PC-3 (cell line): ENCODE results near the gene MSI2.

Experiments used
- CTCF ChIP-seq: fragments of 300-600 bp; sonication (generic); conservative IDR thresholded peaks from 2 replicates; pipeline ENCODE4 v1.5.1; 2017; ENCODE audit warnings: antibody characterized with exemption, low read depth, mild to moderate bottlenecking, low read length
- EZH2 ChIP-seq: fragments of 300-600 bp; sonication (generic); IDR thresholded peaks from one replicate; pipeline ENCODE4 v1.6.1; 2017; ENCODE audit warnings: antibody characterized with exemption, mild to moderate bottlenecking, low read length; ENCODE audit not compliant: unreplicated experiment
- EZH2phosphoT487 ChIP-seq: fragments of 300-600 bp; sonication (generic); IDR thresholded peaks from 2 replicates; pipeline ENCODE4 v1.6.1; 2018; ENCODE audit warnings: mild to moderate bottlenecking, antibody characterized with exemption, low read length, borderline replicate concordance

DNA sequence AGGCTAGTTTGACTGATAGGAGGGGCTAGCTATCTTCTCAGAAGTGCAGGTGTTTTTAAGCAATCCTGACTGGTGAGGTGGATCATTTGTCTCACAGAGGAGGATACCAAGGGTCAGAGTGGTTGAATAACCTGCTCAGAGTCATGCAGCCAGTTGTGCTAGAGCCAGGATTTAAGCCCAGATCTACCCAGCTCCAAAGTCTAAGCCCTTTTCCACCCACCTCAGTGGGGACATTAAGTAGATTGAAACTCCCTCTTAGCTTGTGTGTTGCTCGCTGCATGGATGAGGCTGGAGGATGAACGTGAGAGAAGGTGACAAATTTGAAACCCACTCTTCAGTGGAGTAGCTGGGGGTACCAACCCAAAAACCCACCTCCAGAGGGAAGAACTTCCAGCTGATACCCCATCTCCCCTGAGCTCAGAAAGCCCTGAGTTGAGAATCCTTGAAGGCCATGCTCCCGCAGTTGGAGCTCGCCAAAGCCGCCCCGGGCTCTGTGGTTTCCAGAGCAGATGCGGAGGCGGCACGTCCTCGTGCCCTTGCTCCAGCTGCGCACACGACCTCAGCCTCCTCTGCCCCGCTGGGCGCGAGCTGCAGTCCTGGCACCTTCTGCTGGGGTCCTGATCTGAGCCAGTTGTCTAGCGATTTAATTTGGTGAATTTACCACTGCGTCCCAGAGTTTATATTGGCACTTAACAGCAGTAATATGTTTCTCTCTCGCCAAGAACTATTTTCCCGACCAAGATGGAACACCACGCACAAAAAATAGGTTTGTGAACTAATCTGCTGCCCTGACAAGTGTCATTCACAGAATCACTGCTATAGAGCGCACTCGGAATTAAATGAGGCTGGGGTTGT lies 329.2 kb downstream of the MSI2 start:
- TF ChIP-seq CTCF (no peak), EZH2 (no peak), EZH2phosphoT487 (no peak)
